ENCODE results near the gene C2orf81.

- TF ChIP-seq, protein P1, sequence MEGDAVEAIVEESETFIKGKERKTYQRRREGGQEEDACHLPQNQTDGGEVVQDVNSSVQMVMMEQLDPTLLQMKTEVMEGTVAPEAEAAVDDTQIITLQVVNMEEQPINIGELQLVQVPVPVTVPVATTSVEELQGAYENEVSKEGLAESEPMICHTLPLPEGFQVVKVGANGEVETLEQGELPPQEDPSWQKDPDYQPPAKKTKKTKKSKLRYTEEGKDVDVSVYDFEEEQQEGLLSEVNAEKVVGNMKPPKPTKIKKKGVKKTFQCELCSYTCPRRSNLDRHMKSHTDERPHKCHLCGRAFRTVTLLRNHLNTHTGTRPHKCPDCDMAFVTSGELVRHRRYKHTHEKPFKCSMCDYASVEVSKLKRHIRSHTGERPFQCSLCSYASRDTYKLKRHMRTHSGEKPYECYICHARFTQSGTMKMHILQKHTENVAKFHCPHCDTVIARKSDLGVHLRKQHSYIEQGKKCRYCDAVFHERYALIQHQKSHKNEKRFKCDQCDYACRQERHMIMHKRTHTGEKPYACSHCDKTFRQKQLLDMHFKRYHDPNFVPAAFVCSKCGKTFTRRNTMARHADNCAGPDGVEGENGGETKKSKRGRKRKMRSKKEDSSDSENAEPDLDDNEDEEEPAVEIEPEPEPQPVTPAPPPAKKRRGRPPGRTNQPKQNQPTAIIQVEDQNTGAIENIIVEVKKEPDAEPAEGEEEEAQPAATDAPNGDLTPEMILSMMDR (IDR thresholded peaks at IDR 0.05; ENCODE audit: low read length) = peak; percentile 17; the same call in 1 of the 2 replicates
- TF ChIP-seq EZH2phosphoT487 (IDR thresholded peaks at IDR 0.05; ENCODE audit: low read length) (no peak), EZH2 (optimal IDR thresholded peaks at IDR 0.05; ENCODE audit: low read depth, low read length) (no peak)
Measured at GRCh38 chr2:74416778-74417177, 4.6 kb downstream of the C2orf81 start.

Measured in MM.1S (cell line).